Nephron progenitor cell (in vitro differentiated cells): ENCODE data around the gene AP2A2.

ENCODE experiments used
- DNase-seq: peaks from one replicate; pipeline ENCODE4 v3.0.0; 2021
- H3K27ac Mint-ChIP-seq: 2 replicates; pipeline ENCODE4 v1.8.0; 2021; ENCODE audit warnings: mild to moderate bottlenecking, moderate library complexity, mixed read lengths
- H3K27me3 Mint-ChIP-seq: 2 replicates; pipeline ENCODE4 v1.8.0; 2021; ENCODE audit warnings: mild to moderate bottlenecking, low read depth, mixed read lengths; ENCODE audit not compliant: poor library complexity
- H3K36me3 Mint-ChIP-seq: 2 replicates; pipeline ENCODE4 v1.8.0; 2021; ENCODE audit warnings: low read depth, mixed read lengths
- H3K4me1 Mint-ChIP-seq: 2 replicates; pipeline ENCODE4 v1.8.0; 2021; ENCODE audit warnings: mixed read lengths
- H3K4me3 Mint-ChIP-seq: 2 replicates; pipeline ENCODE4 v1.8.0; 2021; ENCODE audit warnings: mild to moderate bottlenecking, moderate library complexity, mixed read lengths
- H3K9me3 Mint-ChIP-seq: 2 replicates; pipeline ENCODE4 v1.8.0; 2021; ENCODE audit warnings: mild to moderate bottlenecking, moderate library complexity, mixed read lengths
- TF ChIP-seq, protein P1 (sequence below): fragments of 200-600 bp; sonication (generic); IDR thresholded peaks from 2 replicates; pipeline ENCODE4 v1.5.0; 2021; ENCODE audit warnings: antibody characterized with exemption

The AP2A2 gene

DNA sequence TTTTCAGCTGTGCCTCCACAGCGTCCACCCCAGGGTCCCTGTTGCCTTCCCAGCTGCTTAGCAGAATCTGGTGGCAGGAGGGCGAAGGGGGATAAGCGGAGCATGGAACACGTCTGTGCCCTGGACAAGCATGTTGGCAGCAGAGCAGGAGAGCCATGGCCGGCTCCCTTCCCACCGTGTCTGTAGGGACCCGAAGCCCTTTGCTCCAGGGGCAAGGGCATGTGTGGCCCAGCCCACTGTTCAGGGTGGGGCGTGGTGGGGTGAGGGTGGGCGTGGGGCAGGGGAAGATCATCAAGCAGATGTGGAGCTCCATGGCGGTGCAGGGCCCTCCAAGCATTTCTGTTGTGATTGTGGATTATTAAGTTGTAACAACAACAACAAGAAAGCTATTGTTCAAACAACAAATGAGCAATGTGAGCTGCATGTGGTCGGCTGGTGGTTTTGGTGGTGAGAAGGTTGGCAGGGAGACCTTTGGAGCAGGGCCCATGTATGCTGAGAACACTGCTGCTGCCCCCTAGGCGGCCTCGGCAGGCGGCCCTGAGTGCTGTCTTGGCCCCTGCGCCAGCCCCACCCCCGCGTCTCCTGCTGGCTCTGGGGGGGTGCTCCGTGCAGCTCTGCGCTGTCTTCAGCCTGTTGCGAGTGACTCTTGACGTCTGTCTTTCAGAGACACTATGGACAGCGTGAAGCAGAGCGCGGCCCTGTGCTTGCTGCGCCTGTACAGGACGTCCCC, 50.9 kb downstream of the AP2A2 start:
- TF ChIP-seq, protein P1, sequence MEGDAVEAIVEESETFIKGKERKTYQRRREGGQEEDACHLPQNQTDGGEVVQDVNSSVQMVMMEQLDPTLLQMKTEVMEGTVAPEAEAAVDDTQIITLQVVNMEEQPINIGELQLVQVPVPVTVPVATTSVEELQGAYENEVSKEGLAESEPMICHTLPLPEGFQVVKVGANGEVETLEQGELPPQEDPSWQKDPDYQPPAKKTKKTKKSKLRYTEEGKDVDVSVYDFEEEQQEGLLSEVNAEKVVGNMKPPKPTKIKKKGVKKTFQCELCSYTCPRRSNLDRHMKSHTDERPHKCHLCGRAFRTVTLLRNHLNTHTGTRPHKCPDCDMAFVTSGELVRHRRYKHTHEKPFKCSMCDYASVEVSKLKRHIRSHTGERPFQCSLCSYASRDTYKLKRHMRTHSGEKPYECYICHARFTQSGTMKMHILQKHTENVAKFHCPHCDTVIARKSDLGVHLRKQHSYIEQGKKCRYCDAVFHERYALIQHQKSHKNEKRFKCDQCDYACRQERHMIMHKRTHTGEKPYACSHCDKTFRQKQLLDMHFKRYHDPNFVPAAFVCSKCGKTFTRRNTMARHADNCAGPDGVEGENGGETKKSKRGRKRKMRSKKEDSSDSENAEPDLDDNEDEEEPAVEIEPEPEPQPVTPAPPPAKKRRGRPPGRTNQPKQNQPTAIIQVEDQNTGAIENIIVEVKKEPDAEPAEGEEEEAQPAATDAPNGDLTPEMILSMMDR = no peak
- DNase-seq = no peak
- H3K36me3 Mint-ChIP-seq = peaks cover 55% of the 10 kb centered on the region
- no peaks in the 10 kb centered on the region for H3K9me3 Mint-ChIP-seq
- no peak overlapping the region for H3K27ac Mint-ChIP-seq
- H3K4me1 Mint-ChIP-seq = peaks cover 17% of the 10 kb centered on the region
- H3K4me3 Mint-ChIP-seq = no peak overlapping the region
- no peaks in the 10 kb centered on the region for H3K27me3 Mint-ChIP-seq

- TF ChIP-seq, protein P1 = no peak
- H3K4me3 Mint-ChIP-seq = no peak overlapping the region
- H3K4me1 Mint-ChIP-seq = peaks cover 17% of the 10 kb centered on the region
- no peaks in the 10 kb centered on the region for H3K9me3 Mint-ChIP-seq
- H3K27ac Mint-ChIP-seq = peak overlapping the region; percentile 64
- H3K36me3 Mint-ChIP-seq = peaks cover 53% of the 10 kb centered on the region
- DNase-seq = no peak
- H3K27me3 Mint-ChIP-seq = no peaks in the 10 kb centered on the region
These were observed 52.4 kb downstream of the AP2A2 start for GRCh38 chr11:977830-978720.

- H3K4me1 Mint-ChIP-seq = peaks cover 20% of the 10 kb centered on the region
- H3K27ac Mint-ChIP-seq = peak overlapping the region; percentile 93
- H3K9me3 Mint-ChIP-seq = no peaks in the 10 kb centered on the region
- no peaks in the 10 kb centered on the region for H3K27me3 Mint-ChIP-seq
- H3K36me3 Mint-ChIP-seq = peaks cover 46% of the 10 kb centered on the region
- TF ChIP-seq, protein P1 = no peak
- H3K4me3 Mint-ChIP-seq = no peak overlapping the region
- no peak for DNase-seq
These were observed 53.1 kb downstream of the AP2A2 start for GRCh38 chr11:978781-979180.

GRCh38 chr11:980438-981357, 55.0 kb downstream of the AP2A2 start:
- TF ChIP-seq, protein P1 = no peak
- Mint-ChIP-seq H3K4me1 (peaks cover 22% of the 10 kb centered on the region), H3K9me3 (no peaks in the 10 kb centered on the region), H3K27ac (peak overlapping the region; percentile 61), H3K4me3 (no peak overlapping the region), H3K36me3 (peaks cover 42% of the 10 kb centered on the region), H3K27me3 (no peaks in the 10 kb centered on the region)
- DNase-seq = no peak

GRCh38 chr11:981764-982163, 56.1 kb downstream of the AP2A2 start:
- H3K4me1 Mint-ChIP-seq = peaks cover 18% of the 10 kb centered on the region
- H3K9me3 Mint-ChIP-seq = no peaks in the 10 kb centered on the region
- DNase-seq = no peak
- H3K27me3 Mint-ChIP-seq = no peaks in the 10 kb centered on the region
- H3K36me3 Mint-ChIP-seq = peaks cover 37% of the 10 kb centered on the region
- H3K4me3 Mint-ChIP-seq = no peak overlapping the region
- TF ChIP-seq, protein P1 = no peak
- peak overlapping the region; percentile 42 for H3K27ac Mint-ChIP-seq
